ENCODE results near the gene GTPBP3.

Gene GTPBP3

GRCh38 chr19:17329366-17330261 lies 7.7 kb upstream of the GTPBP3 start:
- Mint-ChIP-seq H3K4me3 (peak overlapping the region; percentile 44), H3K27ac (no peak overlapping the region), H3K4me1 (ENCODE audit: low read depth) (peaks cover 20% of the 10 kb centered on the region), H3K9me3 (ENCODE audit: low read depth) (no peaks in the 10 kb centered on the region), H3K36me3 (no peaks in the 10 kb centered on the region), H3K27me3 (no peaks in the 10 kb centered on the region)

- no peak overlapping the region for H3K27ac Mint-ChIP-seq
- no peaks in the 10 kb centered on the region for H3K36me3 Mint-ChIP-seq
- H3K4me1 Mint-ChIP-seq (ENCODE audit: low read depth) = peaks cover 28% of the 10 kb centered on the region
- H3K4me3 Mint-ChIP-seq = peak overlapping the region; percentile 44
- H3K27me3 Mint-ChIP-seq = no peaks in the 10 kb centered on the region
- no peaks in the 10 kb centered on the region for H3K9me3 Mint-ChIP-seq (ENCODE audit: low read depth)
Measured at GRCh38 chr19:17330262-17331044, 6.9 kb upstream of the GTPBP3 start.

- Mint-ChIP-seq H3K36me3 (no peaks in the 10 kb centered on the region), H3K4me1 (ENCODE audit: low read depth) (peaks cover 28% of the 10 kb centered on the region), H3K4me3 (no peak overlapping the region), H3K9me3 (ENCODE audit: low read depth) (no peaks in the 10 kb centered on the region), H3K27ac (no peak overlapping the region), H3K27me3 (no peaks in the 10 kb centered on the region)
Measured at GRCh38 chr19:17331045-17331558, 6.3 kb upstream of the GTPBP3 start.

GRCh38 chr19:17332360-17332676 lies 5.0 kb upstream of the GTPBP3 start:
- Mint-ChIP-seq H3K27ac (no peak overlapping the region), H3K27me3 (no peaks in the 10 kb centered on the region), H3K36me3 (no peaks in the 10 kb centered on the region), H3K4me1 (ENCODE audit: low read depth) (peaks cover 34% of the 10 kb centered on the region), H3K4me3 (no peak overlapping the region), H3K9me3 (ENCODE audit: low read depth) (no peaks in the 10 kb centered on the region)

GRCh38 chr19:17332677-17333581 lies 4.4 kb upstream of the GTPBP3 start:
- peaks cover 32% of the 10 kb centered on the region for H3K4me1 Mint-ChIP-seq (ENCODE audit: low read depth)
- H3K4me3 Mint-ChIP-seq = no peak overlapping the region
- H3K36me3 Mint-ChIP-seq = no peaks in the 10 kb centered on the region
- no peak overlapping the region for H3K27ac Mint-ChIP-seq
- H3K27me3 Mint-ChIP-seq = no peaks in the 10 kb centered on the region
- no peaks in the 10 kb centered on the region for H3K9me3 Mint-ChIP-seq (ENCODE audit: low read depth)

GRCh38 chr19:17333611-17334413 lies 3.5 kb upstream of the GTPBP3 start:
- H3K4me3 Mint-ChIP-seq = peak overlapping the region; percentile 82
- peaks cover 32% of the 10 kb centered on the region for H3K4me1 Mint-ChIP-seq (ENCODE audit: low read depth)
- no peaks in the 10 kb centered on the region for H3K36me3 Mint-ChIP-seq
- no peaks in the 10 kb centered on the region for H3K9me3 Mint-ChIP-seq (ENCODE audit: low read depth)
- H3K27me3 Mint-ChIP-seq = no peaks in the 10 kb centered on the region
- peak overlapping the region; percentile 76 for H3K27ac Mint-ChIP-seq

- Mint-ChIP-seq H3K27me3 (no peaks in the 10 kb centered on the region), H3K36me3 (no peaks in the 10 kb centered on the region), H3K27ac (peak within 1 kb of the TSS; percentile 76), H3K4me3 (peak within 1 kb of the TSS; percentile 86), H3K9me3 (ENCODE audit: low read depth) (no peaks in the 10 kb centered on the region), H3K4me1 (ENCODE audit: low read depth) (peaks cover 33% of the 10 kb centered on the region)
Measured at GRCh38 chr19:17334414-17335409, 2.6 kb upstream of the GTPBP3 start, which contains the start of gene ANO8. TSS of gene ANO8 (minus strand) at chr19:17334855. CDS start at chr19:17334670, 185 bp downstream.

- peaks cover 29% of the 10 kb centered on the region for H3K4me1 Mint-ChIP-seq (ENCODE audit: low read depth)
- H3K36me3 Mint-ChIP-seq = no peaks in the 10 kb centered on the region
- H3K9me3 Mint-ChIP-seq (ENCODE audit: low read depth) = no peaks in the 10 kb centered on the region
- no peak overlapping the region for H3K27ac Mint-ChIP-seq
- no peaks in the 10 kb centered on the region for H3K27me3 Mint-ChIP-seq
- peak overlapping the region; percentile 86 for H3K4me3 Mint-ChIP-seq
Measured at GRCh38 chr19:17335575-17335974, 1.8 kb upstream of the GTPBP3 start.

GRCh38 chr19:17337675-17338432 lies 501 bp downstream of the GTPBP3 start:
- no peaks in the 10 kb centered on the region for H3K27me3 Mint-ChIP-seq
- H3K27ac Mint-ChIP-seq = peak overlapping the region; percentile 96
- peak overlapping the region; percentile 96 for H3K4me3 Mint-ChIP-seq
- peaks cover 23% of the 10 kb centered on the region for H3K4me1 Mint-ChIP-seq (ENCODE audit: low read depth)
- no peaks in the 10 kb centered on the region for H3K9me3 Mint-ChIP-seq (ENCODE audit: low read depth)
- H3K36me3 Mint-ChIP-seq = no peaks in the 10 kb centered on the region

- H3K9me3 Mint-ChIP-seq (ENCODE audit: low read depth) = no peaks in the 10 kb centered on the region
- H3K36me3 Mint-ChIP-seq = no peaks in the 10 kb centered on the region
- peak overlapping the region; percentile 96 for H3K4me3 Mint-ChIP-seq
- no peaks in the 10 kb centered on the region for H3K27me3 Mint-ChIP-seq
- peaks cover 18% of the 10 kb centered on the region for H3K4me1 Mint-ChIP-seq (ENCODE audit: low read depth)
- no peak overlapping the region for H3K27ac Mint-ChIP-seq
Measured at GRCh38 chr19:17338433-17339078, 1.2 kb downstream of the GTPBP3 start.

- H3K27me3 Mint-ChIP-seq = no peaks in the 10 kb centered on the region
- peak overlapping the region; percentile 16 for H3K27ac Mint-ChIP-seq
- H3K4me3 Mint-ChIP-seq = peak overlapping the region; percentile 74
- H3K9me3 Mint-ChIP-seq (ENCODE audit: low read depth) = no peaks in the 10 kb centered on the region
- no peaks in the 10 kb centered on the region for H3K36me3 Mint-ChIP-seq
- H3K4me1 Mint-ChIP-seq (ENCODE audit: low read depth) = peaks cover 15% of the 10 kb centered on the region
Measured at GRCh38 chr19:17339088-17339741, 1.9 kb downstream of the GTPBP3 start.

Data from activated naive CD8-positive, alpha-beta T cell (primary cell).